ENCODE data around the gene OR2A2.

The OR2A2 gene

DNA sequence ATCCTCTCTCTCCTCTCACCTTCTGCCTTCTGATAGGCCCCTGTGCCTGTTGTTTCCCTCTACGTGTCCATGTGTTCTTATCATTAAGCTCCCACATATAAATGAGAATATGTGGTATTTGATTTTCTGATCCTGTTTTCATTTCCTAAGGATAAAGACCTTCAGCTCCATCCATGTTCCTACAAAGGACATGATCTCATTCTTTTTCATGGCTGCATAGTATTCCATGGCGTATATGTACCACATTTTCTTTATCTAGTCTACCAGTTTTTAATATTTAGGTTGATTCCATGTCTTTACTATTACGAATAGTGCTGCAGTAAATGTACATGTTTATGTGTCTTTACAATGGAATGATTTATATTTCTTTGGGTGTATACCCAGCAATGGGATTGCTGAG, 18.7 kb upstream of the OR2A2 start:
- H2AFZ ChIP-seq (ENCODE audit: low read depth, low read length) = no peak overlapping the region
- H3K4me3 ChIP-seq (ENCODE audit: low read length) = no peak overlapping the region
- H4K20me1 ChIP-seq (ENCODE audit: insufficient read depth, low read length) = no peaks in the 10 kb centered on the region
- H3K4me1 ChIP-seq (ENCODE audit: low read length) = no peaks in the 10 kb centered on the region
- no peaks in the 10 kb centered on the region for H3K79me2 ChIP-seq (ENCODE audit: low read length)
- no peak overlapping the region for H3K9ac ChIP-seq (ENCODE audit: low read length)
- peaks cover 5% of the 10 kb centered on the region; the same call in 1 of the 2 replicates for H3K27me3 ChIP-seq (ENCODE audit: low read depth, low read length)
- H3K27ac ChIP-seq (ENCODE audit: low read length) = no peak overlapping the region
- no peaks in the 10 kb centered on the region for H3K36me3 ChIP-seq (replicated peaks; ENCODE audit: low read depth, low read length)
- no peaks in the 10 kb centered on the region for H3K9me3 ChIP-seq (ENCODE audit: insufficient read depth, low read length)
- no peak overlapping the region for H3K4me2 ChIP-seq (ENCODE audit: low read length)
- TF ChIP-seq CTCF (IDR thresholded peaks at IDR 0.05; ENCODE audit: low read depth, low read length) (no peak), EZH2phosphoT487 (IDR thresholded peaks at IDR 0.05; ENCODE audit: low read depth) (no peak)

GRCh38 chr7:144098776-144099175, 10.6 kb upstream of the OR2A2 start:
- TF ChIP-seq EZH2phosphoT487 (IDR thresholded peaks at IDR 0.05; ENCODE audit: low read depth) = no peak
- TF ChIP-seq CTCF (IDR thresholded peaks at IDR 0.05; ENCODE audit: low read depth, low read length) = no peak
- H3K9me3 ChIP-seq (ENCODE audit: insufficient read depth, low read length) = no peaks in the 10 kb centered on the region
- no peak overlapping the region for H3K4me3 ChIP-seq (ENCODE audit: low read length)
- no peak overlapping the region for H3K9ac ChIP-seq (ENCODE audit: low read length)
- no peaks in the 10 kb centered on the region for H3K36me3 ChIP-seq (replicated peaks; ENCODE audit: low read depth, low read length)
- peaks cover 13% of the 10 kb centered on the region; the same call in 1 of the 2 replicates for H3K27me3 ChIP-seq (ENCODE audit: low read depth, low read length)
- no peaks in the 10 kb centered on the region for H4K20me1 ChIP-seq (ENCODE audit: insufficient read depth, low read length)
- no peaks in the 10 kb centered on the region for H3K79me2 ChIP-seq (ENCODE audit: low read length)
- no peaks in the 10 kb centered on the region for H3K4me1 ChIP-seq (ENCODE audit: low read length)
- H3K27ac ChIP-seq (ENCODE audit: low read length) = no peak overlapping the region
- H3K4me2 ChIP-seq (ENCODE audit: low read length) = no peak overlapping the region
- H2AFZ ChIP-seq (ENCODE audit: low read depth, low read length) = no peak overlapping the region

DNA sequence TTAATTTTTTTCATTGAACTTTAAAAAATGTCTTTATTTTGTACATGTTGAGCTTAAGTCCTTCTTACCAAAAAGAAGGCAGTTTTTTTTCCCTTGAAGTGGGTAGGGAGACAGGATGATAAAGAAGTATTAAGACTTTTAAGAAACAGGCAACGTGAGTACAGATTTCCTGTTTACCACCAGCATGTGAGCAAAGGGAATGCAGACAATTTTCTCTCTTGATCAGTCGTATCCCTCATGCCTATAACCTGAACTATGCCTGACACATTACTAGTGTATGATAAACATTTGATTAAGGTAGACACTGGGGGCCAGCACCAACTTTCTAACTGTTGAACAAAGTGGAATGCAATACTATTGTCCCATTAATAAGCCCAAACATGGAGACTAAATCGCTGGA, 8.8 kb upstream of the OR2A2 start:
- no peak overlapping the region for H3K4me2 ChIP-seq (ENCODE audit: low read length)
- H3K79me2 ChIP-seq (ENCODE audit: low read length) = no peaks in the 10 kb centered on the region
- H3K27me3 ChIP-seq (ENCODE audit: low read depth, low read length) = peaks cover 22% of the 10 kb centered on the region; the same call in 1 of the 2 replicates
- no peaks in the 10 kb centered on the region for H3K36me3 ChIP-seq (replicated peaks; ENCODE audit: low read depth, low read length)
- H3K9ac ChIP-seq (ENCODE audit: low read length) = no peak overlapping the region
- no peaks in the 10 kb centered on the region for H4K20me1 ChIP-seq (ENCODE audit: insufficient read depth, low read length)
- peaks cover 2% of the 10 kb centered on the region for H3K4me1 ChIP-seq (ENCODE audit: low read length)
- TF ChIP-seq CTCF (IDR thresholded peaks at IDR 0.05; ENCODE audit: low read depth, low read length) (no peak), EZH2phosphoT487 (IDR thresholded peaks at IDR 0.05; ENCODE audit: low read depth) (no peak)
- no peak overlapping the region for H2AFZ ChIP-seq (ENCODE audit: low read depth, low read length)
- no peaks in the 10 kb centered on the region for H3K9me3 ChIP-seq (ENCODE audit: insufficient read depth, low read length)
- H3K4me3 ChIP-seq (ENCODE audit: low read length) = no peak overlapping the region
- H3K27ac ChIP-seq (ENCODE audit: low read length) = no peak overlapping the region

DNA sequence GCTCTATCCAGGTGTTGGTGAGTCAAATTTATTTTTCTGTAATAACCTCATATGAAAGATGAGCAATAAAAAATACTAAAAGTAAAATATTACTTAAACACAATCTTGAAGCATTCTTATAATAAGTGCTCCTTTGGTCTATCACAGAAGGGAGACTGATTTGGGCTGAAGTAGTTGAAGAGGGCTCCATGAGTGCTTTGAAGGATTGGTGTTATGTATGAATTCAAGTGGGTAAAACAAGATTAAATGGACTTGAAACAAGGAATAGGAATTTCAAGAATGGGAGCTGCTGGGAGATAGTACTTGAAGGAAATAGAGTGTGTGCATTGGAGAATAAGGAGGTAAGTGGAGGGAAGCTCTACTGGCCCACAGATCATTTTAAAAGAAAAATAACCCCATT, 7.3 kb upstream of the OR2A2 start:
- H3K27me3 ChIP-seq (ENCODE audit: low read depth, low read length) = peaks cover 22% of the 10 kb centered on the region; the same call in 1 of the 2 replicates
- TF ChIP-seq CTCF (IDR thresholded peaks at IDR 0.05; ENCODE audit: low read depth, low read length) = no peak
- no peak for TF ChIP-seq EZH2phosphoT487 (IDR thresholded peaks at IDR 0.05; ENCODE audit: low read depth)
- H3K79me2 ChIP-seq (ENCODE audit: low read length) = no peaks in the 10 kb centered on the region
- H3K36me3 ChIP-seq (replicated peaks; ENCODE audit: low read depth, low read length) = no peaks in the 10 kb centered on the region
- no peak overlapping the region for H3K9ac ChIP-seq (ENCODE audit: low read length)
- no peak overlapping the region for H3K27ac ChIP-seq (ENCODE audit: low read length)
- H3K4me2 ChIP-seq (ENCODE audit: low read length) = no peak overlapping the region
- H3K4me1 ChIP-seq (ENCODE audit: low read length) = peaks cover 12% of the 10 kb centered on the region
- H3K4me3 ChIP-seq (ENCODE audit: low read length) = no peak overlapping the region
- no peak overlapping the region for H2AFZ ChIP-seq (ENCODE audit: low read depth, low read length)
- no peaks in the 10 kb centered on the region for H3K9me3 ChIP-seq (ENCODE audit: insufficient read depth, low read length)
- H4K20me1 ChIP-seq (ENCODE audit: insufficient read depth, low read length) = no peaks in the 10 kb centered on the region
